GM23338 (cell line): ENCODE data around the gene CCNK. TPM values are rescaled to one million over a fixed set of nuclear protein-coding genes. Genes with fewer than 3 reads are reported as not detected.

Source experiments
- ATAC-seq: fragments of 200-7000 bp; cut with Tn5 transposase; 3 replicates; pipeline ENCODE4 v1.9.1; 2020
- DNase-seq: peaks from one replicate; pipeline ENCODE4 v3.0.0-alpha.2; 2015; ENCODE audit warnings: low spot score
- H2AFZ ChIP-seq: fragments of 200-600 bp; sonication (generic); 2 replicates; pipeline ENCODE4 v1.8.0; 2016; ENCODE audit warnings: antibody characterized with exemption, mild to moderate bottlenecking, moderate library complexity
- H3F3A ChIP-seq: fragments of 200-600 bp; sonication (generic); replicated peaks from 2 replicates; pipeline ENCODE4 v1.8.0; 2017; ENCODE audit warnings: antibody characterized with exemption, mixed run types, low read depth
- H3K27ac ChIP-seq: fragments of 200-600 bp; sonication (generic); 2 replicates; pipeline ENCODE4 v1.6.1; 2016; ENCODE audit warnings: low read depth
- H3K27me3 ChIP-seq: fragments of 200-600 bp; sonication (generic); 2 replicates; pipeline ENCODE4 v1.8.0; 2016; ENCODE audit warnings: mild to moderate bottlenecking, mixed run types, moderate library complexity; ENCODE audit not compliant: insufficient read depth
- H3K36me3 ChIP-seq: fragments of 200-600 bp; sonication (generic); 2 replicates; pipeline ENCODE4 v1.8.0; 2016; ENCODE audit warnings: mild to moderate bottlenecking; ENCODE audit not compliant: insufficient read depth
- H3K4me1 ChIP-seq: fragments of 200-600 bp; sonication (generic); 2 replicates; pipeline ENCODE4 v1.8.0; 2016; ENCODE audit warnings: mild to moderate bottlenecking, moderate library complexity; ENCODE audit not compliant: insufficient read depth
- H3K4me2 ChIP-seq: fragments of 200-600 bp; sonication (generic); 2 replicates; pipeline ENCODE4 v1.7.1; 2017; ENCODE audit warnings: mixed run types
- H3K4me3 ChIP-seq: fragments of 200-600 bp; sonication (generic); 2 replicates; pipeline ENCODE4 v1.6.1; 2016; ENCODE audit warnings: mixed run types
- H3K79me2 ChIP-seq: fragments of 200-600 bp; sonication (generic); replicated peaks from 2 replicates; pipeline ENCODE4 v1.8.0; 2017; ENCODE audit warnings: mild to moderate bottlenecking; ENCODE audit not compliant: insufficient read depth
- H3K9me2 ChIP-seq: fragments of 200-600 bp; sonication (generic); 2 replicates; pipeline ENCODE4 v1.8.0; 2017; ENCODE audit not compliant: insufficient read depth
- H4K20me1 ChIP-seq: fragments of 200-600 bp; sonication (generic); replicated peaks from 2 replicates; pipeline ENCODE4 v1.8.0; 2017; ENCODE audit warnings: mild to moderate bottlenecking; ENCODE audit not compliant: insufficient read depth
- H3K27ac Mint-ChIP-seq: 2 replicates; pipeline ENCODE4 v1.8.0; 2020; ENCODE audit warnings: inconsistent platforms, mild to moderate bottlenecking, moderate library complexity, mixed read lengths
- H3K27me3 Mint-ChIP-seq: 3 replicates; pipeline ENCODE4 v1.8.0; 2022; ENCODE audit warnings: low read depth, mild to moderate bottlenecking, moderate library complexity, mixed read lengths, inconsistent platforms; ENCODE audit not compliant: insufficient read depth, poor library complexity
- H3K36me3 Mint-ChIP-seq: 3 replicates; pipeline ENCODE4 v1.8.0; 2021; ENCODE audit warnings: low read depth, mild to moderate bottlenecking, inconsistent platforms, moderate library complexity, mixed read lengths
- H3K4me1 Mint-ChIP-seq: 3 replicates; pipeline ENCODE4 v1.8.0; 2020; ENCODE audit warnings: mild to moderate bottlenecking, inconsistent platforms, mixed read lengths
- H3K4me3 Mint-ChIP-seq: 3 replicates; pipeline ENCODE4 v1.8.0; 2021; ENCODE audit warnings: moderate library complexity, mild to moderate bottlenecking, inconsistent platforms, mixed read lengths
- H3K9me3 Mint-ChIP-seq: 3 replicates; pipeline ENCODE4 v1.8.0; 2020; ENCODE audit warnings: moderate library complexity, mild to moderate bottlenecking, inconsistent platforms, mixed read lengths
- CREB1 ChIP-seq: fragments of 250-450 bp; sonication (Bioruptor Pico); IDR thresholded peaks from 2 replicates; pipeline ENCODE4 v1.5.0; 2020; ENCODE audit warnings: low read depth, mild to moderate bottlenecking, moderate library complexity
- EZH2 ChIP-seq: fragments of 200-600 bp; sonication (generic); IDR thresholded peaks from one replicate; pipeline ENCODE4 v1.8.0; 2017; ENCODE audit warnings: antibody characterized with exemption, mild to moderate bottlenecking, low read depth; ENCODE audit not compliant: unreplicated experiment
- EZH2phosphoT487 ChIP-seq: fragments of 200-600 bp; sonication (generic); IDR thresholded peaks from one replicate; pipeline ENCODE4 v1.8.1; 2018; ENCODE audit warnings: antibody characterized with exemption; ENCODE audit not compliant: unreplicated experiment
- JUNB ChIP-seq: IDR thresholded peaks from one replicate; pipeline ENCODE4 v1.6.1; 2016; ENCODE audit warnings: antibody characterized with exemption; ENCODE audit not compliant: unreplicated experiment
- NANOG ChIP-seq: IDR thresholded peaks from 2 replicates; pipeline ENCODE4 v1.6.1; 2016; ENCODE audit warnings: antibody characterized with exemption, borderline replicate concordance
- POLR2AphosphoS5 ChIP-seq: IDR thresholded peaks from 2 replicates; pipeline ENCODE4 v1.6.1; 2016; ENCODE audit warnings: antibody characterized with exemption, low read depth
- STAT1 ChIP-seq: IDR thresholded peaks from one replicate; pipeline ENCODE4 v1.6.1; 2016; ENCODE audit warnings: antibody characterized with exemption; ENCODE audit not compliant: unreplicated experiment
- ZNF114 ChIP-seq: fragments of 250-450 bp; sonication (Bioruptor Pico); IDR thresholded peaks from 2 replicates; pipeline ENCODE4 v1.5.0; 2020; ENCODE audit warnings: mild to moderate bottlenecking, moderate library complexity
- ZNF331 ChIP-seq: fragments of 250-450 bp; sonication (Bioruptor Pico); IDR thresholded peaks from 2 replicates; pipeline ENCODE4 v1.5.0; 2020; ENCODE audit warnings: low read depth, mild to moderate bottlenecking, moderate library complexity
- polyA plus RNA-seq: library from polyadenylated mRNA; unstranded; fragments of >200 nt; fragmentation: Nextera tagmentation; extraction: Ambion mirVana; gene quantifications from 2 replicates; pipeline ENCODE4 v1.2.1, GENCODE V29; 2016
- total RNA-seq: library from RNA; depleted of rRNA; stranded (reverse); fragments of >200 nt; shearing (Covaris generic); gene quantifications from 2 replicates; pipeline ENCODE4 v1.2.3, GENCODE V29; 2014
- TF ChIP-seq, protein P1 (sequence below), 2 experiments: fragments of 200-600 bp in 1 of 2; sonication (generic) in 1 of 2; conservative IDR thresholded peaks; 2 replicates each; pipeline versions ENCODE4 v1.5.1 to v1.6.1; 2016 to 2017; ENCODE audit warnings: antibody characterized with exemption in 2 of 2, low read depth in 2 of 2, mild to moderate bottlenecking in 2 of 2, moderate library complexity in 1 of 2
- TF ChIP-seq, protein P2 (sequence below): IDR thresholded peaks from one replicate; pipeline ENCODE4 v1.6.1; 2018; ENCODE audit warnings: antibody characterized with exemption; ENCODE audit not compliant: unreplicated experiment
- TF ChIP-seq, protein P3 (sequence below): IDR thresholded peaks from 2 replicates; pipeline ENCODE4 v1.6.1; 2016; ENCODE audit warnings: antibody characterized with exemption
- TF ChIP-seq, protein P4 (sequence below): fragments of 250-450 bp; sonication (Bioruptor Pico); IDR thresholded peaks from 2 replicates; pipeline ENCODE4 v1.5.0; 2020; ENCODE audit warnings: mild to moderate bottlenecking, moderate library complexity

Gene CCNK
- total and polyA plus RNA-seq, 2 experiments from 2014 or later: 54.0 to 60.6 TPM

DNA sequence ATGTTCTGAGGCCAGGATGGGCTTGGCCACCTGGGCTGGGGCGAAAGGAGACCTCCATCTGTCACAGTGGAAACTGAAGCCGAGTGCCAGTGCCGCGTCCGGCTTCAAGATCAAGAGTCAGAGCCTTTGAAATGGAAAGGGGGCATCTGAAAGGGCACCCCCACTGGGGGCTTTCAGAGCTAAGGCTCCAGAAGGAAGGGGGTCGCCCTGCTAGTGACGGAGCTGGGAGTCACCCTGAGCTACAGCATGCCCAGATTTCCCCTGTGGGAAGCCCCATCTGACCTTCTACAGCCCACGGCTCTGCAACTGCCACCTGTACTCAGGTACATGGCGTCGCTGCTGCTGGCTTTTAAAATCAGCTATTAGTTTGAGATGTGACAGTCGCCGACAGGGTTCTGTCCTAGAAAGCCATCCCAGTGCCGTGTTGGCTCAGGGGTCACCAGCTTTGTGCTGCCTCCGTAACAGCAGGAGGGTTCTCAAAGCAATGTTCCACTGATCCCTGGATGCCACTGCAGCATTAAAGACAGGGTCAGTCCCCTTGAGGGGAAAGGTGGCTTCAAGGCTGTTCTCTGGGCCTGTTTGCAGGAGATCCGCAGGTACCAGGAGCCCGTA is 31.5 kb downstream of the CCNK start:
- Mint-ChIP-seq H3K4me1 (peaks cover 17% of the 10 kb centered on the region), H3K4me3 (no peak overlapping the region), H3K27ac (no peak overlapping the region), H3K9me3 (no peaks in the 10 kb centered on the region), H3K36me3 (peaks cover 26% of the 10 kb centered on the region), H3K27me3 (peaks cover 9% of the 10 kb centered on the region)
- no peaks in the 10 kb centered on the region for H3K9me2 ChIP-seq
- H4K20me1 ChIP-seq: no peaks in the 10 kb centered on the region; the same call in 1 of the 2 replicates
- H3K36me3 ChIP-seq: peaks cover 3% of the 10 kb centered on the region; the same call in 1 of the 2 replicates
- no peak overlapping the region for H3K4me2 ChIP-seq
- DNase-seq (no peak), ATAC-seq (no peak)
- TF ChIP-seq ZNF114 (CRISPR knock-in tag) (no peak), EZH2phosphoT487 (no peak), EZH2 (no peak), NANOG (no peak), CREB1 (CRISPR knock-in tag) (no peak), STAT1 (no peak), ZNF331 (CRISPR knock-in tag) (no peak), POLR2AphosphoS5 (no peak), JUNB (no peak)
- TF ChIP-seq, protein P1, sequence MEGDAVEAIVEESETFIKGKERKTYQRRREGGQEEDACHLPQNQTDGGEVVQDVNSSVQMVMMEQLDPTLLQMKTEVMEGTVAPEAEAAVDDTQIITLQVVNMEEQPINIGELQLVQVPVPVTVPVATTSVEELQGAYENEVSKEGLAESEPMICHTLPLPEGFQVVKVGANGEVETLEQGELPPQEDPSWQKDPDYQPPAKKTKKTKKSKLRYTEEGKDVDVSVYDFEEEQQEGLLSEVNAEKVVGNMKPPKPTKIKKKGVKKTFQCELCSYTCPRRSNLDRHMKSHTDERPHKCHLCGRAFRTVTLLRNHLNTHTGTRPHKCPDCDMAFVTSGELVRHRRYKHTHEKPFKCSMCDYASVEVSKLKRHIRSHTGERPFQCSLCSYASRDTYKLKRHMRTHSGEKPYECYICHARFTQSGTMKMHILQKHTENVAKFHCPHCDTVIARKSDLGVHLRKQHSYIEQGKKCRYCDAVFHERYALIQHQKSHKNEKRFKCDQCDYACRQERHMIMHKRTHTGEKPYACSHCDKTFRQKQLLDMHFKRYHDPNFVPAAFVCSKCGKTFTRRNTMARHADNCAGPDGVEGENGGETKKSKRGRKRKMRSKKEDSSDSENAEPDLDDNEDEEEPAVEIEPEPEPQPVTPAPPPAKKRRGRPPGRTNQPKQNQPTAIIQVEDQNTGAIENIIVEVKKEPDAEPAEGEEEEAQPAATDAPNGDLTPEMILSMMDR (conservative IDR thresholded peaks at IDR 0.05; ENCODE audit: low read depth in 2 of 2): no peak
- TF ChIP-seq, protein P2, sequence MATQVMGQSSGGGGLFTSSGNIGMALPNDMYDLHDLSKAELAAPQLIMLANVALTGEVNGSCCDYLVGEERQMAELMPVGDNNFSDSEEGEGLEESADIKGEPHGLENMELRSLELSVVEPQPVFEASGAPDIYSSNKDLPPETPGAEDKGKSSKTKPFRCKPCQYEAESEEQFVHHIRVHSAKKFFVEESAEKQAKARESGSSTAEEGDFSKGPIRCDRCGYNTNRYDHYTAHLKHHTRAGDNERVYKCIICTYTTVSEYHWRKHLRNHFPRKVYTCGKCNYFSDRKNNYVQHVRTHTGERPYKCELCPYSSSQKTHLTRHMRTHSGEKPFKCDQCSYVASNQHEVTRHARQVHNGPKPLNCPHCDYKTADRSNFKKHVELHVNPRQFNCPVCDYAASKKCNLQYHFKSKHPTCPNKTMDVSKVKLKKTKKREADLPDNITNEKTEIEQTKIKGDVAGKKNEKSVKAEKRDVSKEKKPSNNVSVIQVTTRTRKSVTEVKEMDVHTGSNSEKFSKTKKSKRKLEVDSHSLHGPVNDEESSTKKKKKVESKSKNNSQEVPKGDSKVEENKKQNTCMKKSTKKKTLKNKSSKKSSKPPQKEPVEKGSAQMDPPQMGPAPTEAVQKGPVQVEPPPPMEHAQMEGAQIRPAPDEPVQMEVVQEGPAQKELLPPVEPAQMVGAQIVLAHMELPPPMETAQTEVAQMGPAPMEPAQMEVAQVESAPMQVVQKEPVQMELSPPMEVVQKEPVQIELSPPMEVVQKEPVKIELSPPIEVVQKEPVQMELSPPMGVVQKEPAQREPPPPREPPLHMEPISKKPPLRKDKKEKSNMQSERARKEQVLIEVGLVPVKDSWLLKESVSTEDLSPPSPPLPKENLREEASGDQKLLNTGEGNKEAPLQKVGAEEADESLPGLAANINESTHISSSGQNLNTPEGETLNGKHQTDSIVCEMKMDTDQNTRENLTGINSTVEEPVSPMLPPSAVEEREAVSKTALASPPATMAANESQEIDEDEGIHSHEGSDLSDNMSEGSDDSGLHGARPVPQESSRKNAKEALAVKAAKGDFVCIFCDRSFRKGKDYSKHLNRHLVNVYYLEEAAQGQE: no peak
- TF ChIP-seq, protein P3, sequence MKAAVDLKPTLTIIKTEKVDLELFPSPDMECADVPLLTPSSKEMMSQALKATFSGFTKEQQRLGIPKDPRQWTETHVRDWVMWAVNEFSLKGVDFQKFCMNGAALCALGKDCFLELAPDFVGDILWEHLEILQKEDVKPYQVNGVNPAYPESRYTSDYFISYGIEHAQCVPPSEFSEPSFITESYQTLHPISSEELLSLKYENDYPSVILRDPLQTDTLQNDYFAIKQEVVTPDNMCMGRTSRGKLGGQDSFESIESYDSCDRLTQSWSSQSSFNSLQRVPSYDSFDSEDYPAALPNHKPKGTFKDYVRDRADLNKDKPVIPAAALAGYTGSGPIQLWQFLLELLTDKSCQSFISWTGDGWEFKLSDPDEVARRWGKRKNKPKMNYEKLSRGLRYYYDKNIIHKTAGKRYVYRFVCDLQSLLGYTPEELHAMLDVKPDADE: no peak
- TF ChIP-seq, protein P4, sequence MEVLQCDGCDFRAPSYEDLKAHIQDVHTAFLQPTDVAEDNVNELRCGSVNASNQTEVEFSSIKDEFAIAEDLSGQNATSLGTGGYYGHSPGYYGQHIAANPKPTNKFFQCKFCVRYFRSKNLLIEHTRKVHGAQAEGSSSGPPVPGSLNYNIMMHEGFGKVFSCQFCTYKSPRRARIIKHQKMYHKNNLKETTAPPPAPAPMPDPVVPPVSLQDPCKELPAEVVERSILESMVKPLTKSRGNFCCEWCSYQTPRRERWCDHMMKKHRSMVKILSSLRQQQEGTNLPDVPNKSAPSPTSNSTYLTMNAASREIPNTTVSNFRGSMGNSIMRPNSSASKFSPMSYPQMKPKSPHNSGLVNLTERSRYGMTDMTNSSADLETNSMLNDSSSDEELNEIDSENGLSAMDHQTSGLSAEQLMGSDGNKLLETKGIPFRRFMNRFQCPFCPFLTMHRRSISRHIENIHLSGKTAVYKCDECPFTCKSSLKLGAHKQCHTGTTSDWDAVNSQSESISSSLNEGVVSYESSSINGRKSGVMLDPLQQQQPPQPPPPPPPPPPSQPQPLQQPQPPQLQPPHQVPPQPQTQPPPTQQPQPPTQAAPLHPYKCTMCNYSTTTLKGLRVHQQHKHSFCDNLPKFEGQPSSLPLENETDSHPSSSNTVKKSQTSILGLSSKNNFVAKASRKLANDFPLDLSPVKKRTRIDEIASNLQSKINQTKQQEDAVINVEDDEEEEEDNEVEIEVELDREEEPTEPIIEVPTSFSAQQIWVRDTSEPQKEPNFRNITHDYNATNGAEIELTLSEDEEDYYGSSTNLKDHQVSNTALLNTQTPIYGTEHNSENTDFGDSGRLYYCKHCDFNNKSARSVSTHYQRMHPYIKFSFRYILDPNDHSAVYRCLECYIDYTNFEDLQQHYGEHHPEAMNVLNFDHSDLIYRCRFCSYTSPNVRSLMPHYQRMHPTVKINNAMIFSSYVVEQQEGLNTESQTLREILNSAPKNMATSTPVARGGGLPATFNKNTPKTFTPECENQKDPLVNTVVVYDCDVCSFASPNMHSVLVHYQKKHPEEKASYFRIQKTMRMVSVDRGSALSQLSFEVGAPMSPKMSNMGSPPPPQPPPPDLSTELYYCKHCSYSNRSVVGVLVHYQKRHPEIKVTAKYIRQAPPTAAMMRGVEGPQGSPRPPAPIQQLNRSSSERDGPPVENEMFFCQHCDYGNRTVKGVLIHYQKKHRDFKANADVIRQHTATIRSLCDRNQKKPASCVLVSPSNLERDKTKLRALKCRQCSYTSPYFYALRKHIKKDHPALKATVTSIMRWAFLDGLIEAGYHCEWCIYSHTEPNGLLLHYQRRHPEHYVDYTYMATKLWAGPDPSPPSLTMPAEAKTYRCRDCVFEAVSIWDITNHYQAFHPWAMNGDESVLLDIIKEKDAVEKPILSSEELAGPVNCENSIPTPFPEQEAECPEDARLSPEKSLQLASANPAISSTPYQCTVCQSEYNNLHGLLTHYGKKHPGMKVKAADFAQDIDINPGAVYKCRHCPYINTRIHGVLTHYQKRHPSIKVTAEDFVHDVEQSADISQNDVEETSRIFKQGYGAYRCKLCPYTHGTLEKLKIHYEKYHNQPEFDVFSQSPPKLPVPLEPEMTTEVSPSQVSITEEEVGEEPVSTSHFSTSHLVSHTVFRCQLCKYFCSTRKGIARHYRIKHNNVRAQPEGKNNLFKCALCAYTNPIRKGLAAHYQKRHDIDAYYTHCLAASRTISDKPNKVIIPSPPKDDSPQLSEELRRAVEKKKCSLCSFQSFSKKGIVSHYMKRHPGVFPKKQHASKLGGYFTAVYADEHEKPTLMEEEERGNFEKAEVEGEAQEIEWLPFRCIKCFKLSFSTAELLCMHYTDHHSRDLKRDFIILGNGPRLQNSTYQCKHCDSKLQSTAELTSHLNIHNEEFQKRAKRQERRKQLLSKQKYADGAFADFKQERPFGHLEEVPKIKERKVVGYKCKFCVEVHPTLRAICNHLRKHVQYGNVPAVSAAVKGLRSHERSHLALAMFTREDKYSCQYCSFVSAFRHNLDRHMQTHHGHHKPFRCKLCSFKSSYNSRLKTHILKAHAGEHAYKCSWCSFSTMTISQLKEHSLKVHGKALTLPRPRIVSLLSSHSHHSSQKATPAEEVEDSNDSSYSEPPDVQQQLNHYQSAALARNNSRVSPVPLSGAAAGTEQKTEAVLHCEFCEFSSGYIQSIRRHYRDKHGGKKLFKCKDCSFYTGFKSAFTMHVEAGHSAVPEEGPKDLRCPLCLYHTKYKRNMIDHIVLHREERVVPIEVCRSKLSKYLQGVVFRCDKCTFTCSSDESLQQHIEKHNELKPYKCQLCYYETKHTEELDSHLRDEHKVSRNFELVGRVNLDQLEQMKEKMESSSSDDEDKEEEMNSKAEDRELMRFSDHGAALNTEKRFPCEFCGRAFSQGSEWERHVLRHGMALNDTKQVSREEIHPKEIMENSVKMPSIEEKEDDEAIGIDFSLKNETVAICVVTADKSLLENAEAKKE (CRISPR knock-in tag): no peak
- H3K4me1 ChIP-seq: peaks cover 6% of the 10 kb centered on the region
- H3F3A ChIP-seq: peaks cover 7% of the 10 kb centered on the region; the same call in 1 of the 2 replicates
- H3K27ac ChIP-seq: no peak overlapping the region
- no peak overlapping the region for H2AFZ ChIP-seq
- H3K4me3 ChIP-seq: no peak overlapping the region
- H3K27me3 ChIP-seq: no peaks in the 10 kb centered on the region
- H3K79me2 ChIP-seq: no peaks in the 10 kb centered on the region
